ENCODE measurements around the gene CBFA2T2.

Gene CBFA2T2

GRCh38 chr20:33676121-33676520 is 186.2 kb downstream of the CBFA2T2 start:
- no peak for DNase-seq

- DNase-seq, result no peak
Measured at GRCh38 chr20:33676652-33677645, 187.1 kb downstream of the CBFA2T2 start.

GRCh38 chr20:33677991-33678702 is 188.3 kb downstream of the CBFA2T2 start:
- DNase-seq, result no peak

- no peak for DNase-seq
Measured at GRCh38 chr20:33679758-33680485, 190.0 kb downstream of the CBFA2T2 start.

- no peak for DNase-seq
Measured at GRCh38 chr20:33680686-33681085, 190.8 kb downstream of the CBFA2T2 start.

- DNase-seq, result no peak
Measured at GRCh38 chr20:33681288-33681687, 191.4 kb downstream of the CBFA2T2 start.

- DNase-seq, result no peak
Measured at GRCh38 chr20:33681728-33682353, 191.9 kb downstream of the CBFA2T2 start.

GRCh38 chr20:33684533-33685327 is 194.8 kb downstream of the CBFA2T2 start:
- no peak for DNase-seq

GRCh38 chr20:33685328-33686099 is 195.6 kb downstream of the CBFA2T2 start:
- no peak for DNase-seq

GRCh38 chr20:33686100-33686983 is 196.4 kb downstream of the CBFA2T2 start, which contains the start of gene E2F1:
TSS of gene E2F1 (minus strand) at chr20:33686385. CDS start at chr20:33686264, 121 bp downstream.
- peak; percentile 50 to 99 (median 91) for DNase-seq

- no peak for DNase-seq
Measured at GRCh38 chr20:33686984-33687366, 197.1 kb downstream of the CBFA2T2 start.

- DNase-seq, result peak in 3 of 51 donors; percentile 11 to 17 (median 16)
Measured at GRCh38 chr20:33687370-33687915, 197.5 kb downstream of the CBFA2T2 start.

GRCh38 chr20:33687993-33688937 is 198.4 kb downstream of the CBFA2T2 start:
- no peak for DNase-seq

GRCh38 chr20:33688938-33689424 is 199.1 kb downstream of the CBFA2T2 start:
- DNase-seq, result no peak

GRCh38 chr20:33689493-33689892 is 199.6 kb downstream of the CBFA2T2 start:
- DNase-seq, result no peak

- peak in 13 of 51 donors; percentile 13 to 68 (median 29) for DNase-seq
Measured at GRCh38 chr20:33689973-33690372, 200.1 kb downstream of the CBFA2T2 start.

GRCh38 chr20:33693289-33693688 is 203.4 kb downstream of the CBFA2T2 start:
- DNase-seq, result peak in 5 of 51 donors; percentile 14 to 62 (median 49)

All from hypothalamus (tissue), 51 donors.